Glutamatergic neuron (in vitro differentiated cells): ENCODE results near the gene PRAMEF9. TPM values are rescaled to one million over a fixed set of nuclear protein-coding genes. Genes with fewer than 3 reads are reported as not detected.

Source experiments
- DNase-seq: peaks from one replicate; pipeline ENCODE4 v3.0.0; 2022
- H3K27ac Mint-ChIP-seq: one replicate; pipeline ENCODE4 v1.8.0; 2020; ENCODE audit warnings: mild to moderate bottlenecking, mixed read lengths, inconsistent platforms; ENCODE audit not compliant: unreplicated experiment
- H3K27me3 Mint-ChIP-seq: one replicate; pipeline ENCODE4 v1.8.0; 2020; ENCODE audit warnings: mild to moderate bottlenecking, moderate library complexity, mixed read lengths, inconsistent platforms; ENCODE audit not compliant: unreplicated experiment
- H3K36me3 Mint-ChIP-seq: one replicate; pipeline ENCODE4 v1.8.0; 2020; ENCODE audit warnings: mild to moderate bottlenecking, mixed read lengths, inconsistent platforms; ENCODE audit not compliant: unreplicated experiment
- H3K4me1 Mint-ChIP-seq: one replicate; pipeline ENCODE4 v1.8.0; 2020; ENCODE audit warnings: mild to moderate bottlenecking, low read depth, mixed read lengths, inconsistent platforms; ENCODE audit not compliant: unreplicated experiment
- H3K4me3 Mint-ChIP-seq: one replicate; pipeline ENCODE4 v1.8.0; 2020; ENCODE audit warnings: mild to moderate bottlenecking, mixed read lengths, inconsistent platforms; ENCODE audit not compliant: unreplicated experiment
- H3K9me3 Mint-ChIP-seq: one replicate; pipeline ENCODE4 v1.8.0; 2020; ENCODE audit warnings: mild to moderate bottlenecking, moderate library complexity, mixed read lengths, inconsistent platforms; ENCODE audit not compliant: unreplicated experiment
- CTCF ChIP-seq: fragments of 200-600 bp; sonication (generic); IDR thresholded peaks from one replicate; pipeline ENCODE4 v1.5.0; 2021; ENCODE audit not compliant: partially characterized antibody, unreplicated experiment
- total RNA-seq: library from RNA; stranded (reverse); fragmentation: NEBNext Ultra II Directional; extraction: Animal tissue kit (Norgen Biotek cat#: 25700); gene quantifications from one replicate; pipeline ENCODE4 v1.2.1, GENCODE V29; 2021; ENCODE audit not compliant: unreplicated experiment

Gene PRAMEF9
- total RNA-seq, 1 donor from 2014 or later = not detected

- Mint-ChIP-seq H3K27me3 (peaks cover 3% of the 10 kb centered on the region), H3K4me3 (no peak overlapping the region), H3K36me3 (peaks cover 17% of the 10 kb centered on the region), H3K9me3 (peaks cover 31% of the 10 kb centered on the region), H3K4me1 (no peaks in the 10 kb centered on the region), H3K27ac (no peak overlapping the region)
- no peak for TF ChIP-seq CTCF
- no peak for DNase-seq
These were observed 56.7 kb downstream of the PRAMEF9 start for GRCh38 chr1:13228343-13228781.

Other genes with a start within 250 kb of the PRAMEF9 start
- gene PRAMEF6, start 224.3 kb upstream of the PRAMEF9 start, total RNA-seq = not detected
- not detected for gene PRAMEF27, start 115.3 kb upstream of the PRAMEF9 start, total RNA-seq
- gene HNRNPCL3, start 111.1 kb upstream of the PRAMEF9 start, total RNA-seq = not detected
- gene PRAMEF25, start 101.1 kb upstream of the PRAMEF9 start, total RNA-seq = not detected
- not detected for gene HNRNPCL2, start 55.0 kb upstream of the PRAMEF9 start, total RNA-seq
- not detected for gene PRAMEF26, start 15.8 kb upstream of the PRAMEF9 start, total RNA-seq
- not detected for gene HNRNPCL4, start 6.2 kb upstream of the PRAMEF9 start, total RNA-seq
- gene PRAMEF13, start 29.6 kb downstream of the PRAMEF9 start, total RNA-seq = 0.44 TPM
- gene PRAMEF18, start 54.3 kb downstream of the PRAMEF9 start, total RNA-seq = not detected
- gene PRAMEF5, start 82.3 kb downstream of the PRAMEF9 start, total RNA-seq = not detected
- gene PRAMEF8, start 113.3 kb downstream of the PRAMEF9 start, total RNA-seq = not detected
- gene PRAMEF33, start 131.7 kb downstream of the PRAMEF9 start, total RNA-seq = not detected
- not detected for gene PRAMEF15, start 143.7 kb downstream of the PRAMEF9 start, total RNA-seq
- gene PRAMEF14, start 175.3 kb downstream of the PRAMEF9 start, total RNA-seq = 0.32 TPM
- not detected for gene PRAMEF19, start 200.1 kb downstream of the PRAMEF9 start, total RNA-seq
- gene PRAMEF17, start 217.8 kb downstream of the PRAMEF9 start, total RNA-seq = not detected
- gene PRAMEF20, start 238.6 kb downstream of the PRAMEF9 start, total RNA-seq = not detected